Common myeloid progenitor, CD34-positive (primary cell): Measurements from ENCODE around the gene SGTB.
"Not testable (repeated sequence)": the region's sequence is repeated elsewhere in the genome, so short reads cannot be mapped to it uniquely, and the experiment has no call there.

Experiments used
- CTCF ChIA-PET: fragments of 350-600 bp; sonication (Branson Sonifier 250); formaldehyde crosslinking; loops from one replicate; lab custom pipeline; 2021; ENCODE audit warnings: antibody characterized with exemption; lab: Charles Lee
- POLR2A ChIA-PET: fragments of 350-600 bp; sonication (Branson Sonifier 250); formaldehyde crosslinking; loops from one replicate; lab custom pipeline; 2021; ENCODE audit warnings: antibody characterized with exemption; lab: Charles Lee
- DNase-seq, 3 donors: peaks; one replicate each; pipeline versions ENCODE4 v3.0.0 to v3.0.0-alpha.2; 2013
- H3K27ac ChIP-seq, 2 experiments: 1 replicate in 1 of 2; 2 replicates in 1 of 2; pipeline ENCODE4 v1.7.0; 2013; ENCODE audit warnings: inconsistent platforms in 2 of 2, low read length in 2 of 2, mild to moderate bottlenecking in 2 of 2, low read depth in 1 of 2, moderate library complexity in 1 of 2; ENCODE audit not compliant: severe bottlenecking in 2 of 2, insufficient read depth in 1 of 2, poor library complexity in 1 of 2
- H3K27me3 ChIP-seq, 5 experiments: replicated peaks in 2 of 5; 1 replicate in 3 of 5; 2 replicates in 2 of 5; pipeline versions ENCODE4 v1.6.1 to v1.7.0; 2013; ENCODE audit warnings: low read length in 4 of 5, mild to moderate bottlenecking in 2 of 5, moderate library complexity in 2 of 5, inconsistent platforms in 1 of 5; ENCODE audit not compliant: insufficient read depth in 5 of 5, control insufficient read depth in 4 of 5
- H3K36me3 ChIP-seq, 4 experiments: 1 replicate in 2 of 4; 2 replicates in 2 of 4; pipeline versions ENCODE4 v1.6.1 to v1.7.0; 2013; ENCODE audit warnings: low read length in 3 of 4, control low read depth in 1 of 4, mild to moderate bottlenecking in 1 of 4; ENCODE audit not compliant: control insufficient read depth in 4 of 4, insufficient read depth in 4 of 4
- H3K4me1 ChIP-seq, 4 experiments: 1 replicate in 3 of 4; 2 replicates in 1 of 4; pipeline versions ENCODE4 v1.6.1 to v1.7.1; 2013; ENCODE audit warnings: low read length in 3 of 4, mild to moderate bottlenecking in 3 of 4, control low read depth in 1 of 4, inconsistent platforms in 1 of 4, moderate library complexity in 1 of 4; ENCODE audit not compliant: control insufficient read depth in 4 of 4, insufficient read depth in 4 of 4; ENCODE audit errors: control extremely low read depth in 1 of 4
- H3K4me3 ChIP-seq, 7 experiments: 1 replicate in 4 of 7; 2 replicates in 3 of 7; pipeline versions ENCODE4 v1.5.1 to v1.7.0; 2013; ENCODE audit warnings: mild to moderate bottlenecking in 7 of 7, low read length in 6 of 7, moderate library complexity in 6 of 7, inconsistent platforms in 2 of 7, low read depth in 2 of 7, control low read depth in 1 of 7; ENCODE audit not compliant: insufficient read depth in 4 of 7, control insufficient read depth in 1 of 7; ENCODE audit errors: extremely low read depth in 1 of 7
- H3K9me3 ChIP-seq, 5 experiments: 1 replicate in 4 of 5; 2 replicates in 1 of 5; pipeline versions ENCODE4 v1.6.1 to v1.7.1; 2013; ENCODE audit warnings: low read length in 4 of 5, mild to moderate bottlenecking in 2 of 5, inconsistent platforms in 1 of 5, low read depth in 1 of 5, moderate library complexity in 1 of 5; ENCODE audit not compliant: control insufficient read depth in 4 of 5, insufficient read depth in 2 of 5; ENCODE audit errors: control extremely low read depth in 1 of 5
- WGBS: methylation state at CpG from one replicate; pipeline ENCODE4 v1.1.5; 2013; ENCODE audit not compliant: insufficient coverage; 5-methylcytosine and 5-hydroxymethylcytosine counted together

SGTB gene

GRCh38 chr5:65682148-65682547 is 39.8 kb downstream of the SGTB start:
- Histone ChIP-seq H3K27me3 (no peaks in the 10 kb centered on the region), H3K4me3 (no peak overlapping the region), H3K4me1 (no peaks in the 10 kb centered on the region), H3K36me3 (peaks cover 13 to 29% (median 18%) of the 10 kb centered on the region in 4 experiments), H3K9me3 (peaks cover 0 to 2% (median 0%) of the 10 kb centered on the region in 5 experiments), H3K27ac (no peak overlapping the region)
- ChIA-PET CTCF (no interaction called here), POLR2A (no interaction called here)
- DNase-seq: no peak
- WGBS: 89% methylated on average over 3 of the region's 3 CpGs

DNA sequence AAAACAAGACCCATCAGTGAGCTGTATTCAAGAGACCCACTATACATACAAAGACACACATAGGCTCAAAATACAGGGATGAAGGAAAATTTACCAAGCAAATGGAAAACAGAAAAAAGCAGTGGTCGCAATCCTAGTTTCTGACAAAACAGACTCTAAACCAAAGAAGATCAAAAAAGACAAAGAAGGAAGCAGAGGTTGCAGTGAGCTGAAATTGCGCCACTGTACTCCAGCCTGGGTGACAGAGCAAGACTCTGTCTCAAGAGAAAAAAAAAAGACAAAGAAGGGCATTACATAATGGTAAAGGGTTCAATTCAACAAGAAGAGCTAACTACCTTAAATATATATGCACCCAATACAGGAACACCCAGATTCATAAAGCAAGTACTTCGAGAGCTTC is 45.9 kb downstream of the SGTB start:
- POLR2A ChIA-PET, H3K27ac ChIP-seq, H3K4me3 ChIP-seq, DNase-seq, H3K27me3 ChIP-seq, H3K4me1 ChIP-seq, H3K9me3 ChIP-seq: not testable (repeated sequence)
- CTCF ChIA-PET: interaction anchor here (0.6 to 0.7 kb wide), 2 partner anchors 513 to 774 kb away, joined by 3 read pairs; no protein-coding TSS in a partner anchor
- peaks cover 5 to 13% (median 11%) of the 10 kb centered on the region in 4 experiments for H3K36me3 ChIP-seq
- 100% methylated on average over 3 of the region's 3 CpGs for WGBS

GRCh38 chr5:65674749-65675148 is 47.2 kb downstream of the SGTB start:
- DNase-seq: no peak
- H3K4me1 ChIP-seq: no peaks in the 10 kb centered on the region
- no peaks in the 10 kb centered on the region for H3K9me3 ChIP-seq
- H3K36me3 ChIP-seq: peaks cover 11 to 13% (median 11%) of the 10 kb centered on the region in 4 experiments
- CTCF ChIA-PET: no interaction called here
- H3K27me3 ChIP-seq: no peaks in the 10 kb centered on the region
- no peak overlapping the region for H3K27ac ChIP-seq
- no peak overlapping the region for H3K4me3 ChIP-seq
- POLR2A ChIA-PET: no interaction called here

DNA sequence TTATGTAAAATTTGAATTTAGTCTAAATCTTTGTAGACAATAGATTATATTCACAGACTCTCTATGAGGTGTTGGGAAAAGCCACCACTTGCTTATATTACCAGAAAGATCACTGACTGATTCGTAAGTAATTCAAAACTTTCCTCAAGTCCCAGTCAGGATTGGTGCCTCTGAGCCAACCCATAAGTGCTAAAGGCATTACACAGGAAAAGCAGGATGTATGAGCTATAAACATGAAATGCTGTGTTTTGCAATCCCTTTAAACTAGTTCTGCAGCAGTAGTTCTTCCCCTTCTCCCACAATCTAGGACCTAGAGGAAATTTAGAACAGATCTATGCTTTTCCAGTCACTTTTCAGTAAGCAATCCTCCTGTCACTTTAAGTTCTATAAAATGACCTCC is 49.1 kb downstream of the SGTB start:
- ChIA-PET CTCF (interaction anchor here (0.6 kb wide), 1 partner anchor 28 kb away, joined by 3 read pairs; no protein-coding TSS in a partner anchor), POLR2A (no interaction called here)
- Histone ChIP-seq H3K4me1 (no peaks in the 10 kb centered on the region), H3K9me3 (no peaks in the 10 kb centered on the region), H3K4me3 (no peak overlapping the region), H3K27me3 (no peaks in the 10 kb centered on the region), H3K36me3 (peaks cover 8 to 13% (median 9%) of the 10 kb centered on the region in 4 experiments), H3K27ac (no peak overlapping the region)
- WGBS: no CpG with 5 or more reads among the region's 1 CpG
- DNase-seq: no peak

DNA sequence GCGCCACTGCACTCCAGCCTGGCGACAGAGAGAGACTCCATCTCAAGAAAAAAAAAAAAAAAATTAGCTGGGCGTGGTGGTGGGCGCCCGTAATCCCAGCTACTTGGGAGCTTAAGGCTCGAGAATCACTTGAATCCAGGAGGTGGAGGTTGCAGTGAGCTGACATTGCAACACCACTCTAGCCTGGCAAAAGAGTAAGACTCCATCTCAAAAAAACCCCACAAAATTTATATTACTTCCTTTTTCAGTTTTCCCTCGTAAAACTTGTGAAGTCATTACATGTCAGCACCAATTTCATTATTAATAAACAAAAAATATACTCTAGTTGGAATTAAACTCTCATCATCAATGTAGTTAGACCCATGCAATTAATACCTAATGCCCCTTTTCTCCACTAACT is 53.2 kb downstream of the SGTB start:
- no peaks in the 10 kb centered on the region for H3K4me1 ChIP-seq
- ChIA-PET CTCF (no interaction called here), POLR2A (no interaction called here)
- no peaks in the 10 kb centered on the region for H3K9me3 ChIP-seq
- H3K27ac ChIP-seq: no peak overlapping the region
- H3K36me3 ChIP-seq: peaks cover 12 to 19% (median 14%) of the 10 kb centered on the region in 4 experiments
- WGBS: 81% methylated on average over 7 of the region's 7 CpGs
- H3K27me3 ChIP-seq: no peaks in the 10 kb centered on the region
- DNase-seq: no peak
- H3K4me3 ChIP-seq: no peak overlapping the region

DNA sequence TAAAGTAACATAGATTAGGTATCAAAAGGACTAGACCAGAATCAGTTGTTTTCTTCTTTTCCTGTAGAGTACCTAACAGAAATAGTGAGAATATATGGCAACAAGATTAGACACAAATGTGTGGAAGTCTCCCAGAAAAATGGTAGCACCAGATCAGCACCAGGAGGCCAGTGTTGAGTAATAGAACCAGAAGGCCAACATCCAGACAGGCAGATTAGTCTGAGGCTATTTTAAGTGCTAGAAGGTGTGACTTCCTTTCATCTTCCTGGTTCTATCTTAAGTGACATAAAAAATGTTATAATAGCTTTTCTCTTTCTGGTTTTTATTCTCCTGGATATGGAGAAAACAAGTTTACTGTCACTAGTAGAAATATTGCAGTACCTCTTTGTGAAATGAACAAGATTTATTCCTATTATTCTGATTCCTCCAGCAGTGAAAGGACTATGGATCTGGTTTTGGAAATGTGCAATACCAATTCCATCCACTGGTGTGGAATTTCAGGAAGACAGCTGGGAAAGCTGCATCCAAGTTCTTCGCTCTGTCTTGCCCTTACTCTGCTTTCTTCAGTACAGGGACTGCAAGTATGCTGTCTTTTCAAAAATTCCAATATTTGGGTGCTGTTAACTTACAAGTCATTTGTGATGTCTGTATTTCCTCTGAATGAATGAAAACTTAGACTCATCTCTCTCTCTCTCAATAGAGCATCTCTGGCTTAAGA is 57.9 kb downstream of the SGTB start:
- no peaks in the 10 kb centered on the region for H3K9me3 ChIP-seq
- DNase-seq: no peak
- 100% methylated on average over 1 of the region's 1 CpG for WGBS
- no peaks in the 10 kb centered on the region for H3K4me1 ChIP-seq
- no peak overlapping the region for H3K27ac ChIP-seq
- ChIA-PET CTCF (no interaction called here), POLR2A (no interaction called here)
- peaks cover 11 to 19% (median 11%) of the 10 kb centered on the region in 4 experiments for H3K36me3 ChIP-seq
- no peaks in the 10 kb centered on the region for H3K27me3 ChIP-seq
- H3K4me3 ChIP-seq: no peak overlapping the region

GRCh38 chr5:65654713-65655112 is 67.2 kb downstream of the SGTB start:
- CTCF ChIA-PET: no interaction called here

More at GRCh38 chr5:65654713-65655112, 67.2 kb downstream of the SGTB start:
- POLR2A ChIA-PET: no interaction called here
- Histone ChIP-seq H3K27ac (no peak overlapping the region), H3K36me3 (peaks cover 2 to 10% (median 7%) of the 10 kb centered on the region in 4 experiments), H3K9me3 (no peaks in the 10 kb centered on the region), H3K4me1 (no peaks in the 10 kb centered on the region), H3K27me3 (no peaks in the 10 kb centered on the region), H3K4me3 (no peak overlapping the region)
- no CpG with 5 or more reads among the region's 2 CpGs for WGBS
- DNase-seq: no peak
